CD4-positive, alpha-beta T cell treated with Interleukin-10 for 1 hour (primary cell): ENCODE measurements around the gene ABCG8.

ENCODE experiments used
- DNase-seq: peaks from one replicate; pipeline ENCODE4 v3.0.0-alpha.2; 2020

ABCG8 gene

GRCh38 chr2:43838560-43839267 is at the start of gene ABCG8, which contains the start of gene ABCG5:
TSS of gene ABCG8 (plus strand) at chr2:43838971. CDS start at chr2:43839054, 83 bp downstream.
TSS of gene ABCG5 (minus strand) at chr2:43838839. CDS start at chr2:43838679, 160 bp downstream.
- DNase-seq: no peak

GRCh38 chr2:43790147-43790546 is 48.6 kb upstream of the ABCG8 start:
- DNase-seq: no peak

- DNase-seq: no peak
Observed at GRCh38 chr2:43791035-43791765, 47.6 kb upstream of the ABCG8 start.

- DNase-seq: no peak
Observed at GRCh38 chr2:43792653-43793052, 46.1 kb upstream of the ABCG8 start.

- no peak for DNase-seq
Observed at GRCh38 chr2:43794956-43795355, 43.8 kb upstream of the ABCG8 start.

- DNase-seq: no peak
Observed at GRCh38 chr2:43796206-43796605, 42.6 kb upstream of the ABCG8 start.

- no peak for DNase-seq
Observed at GRCh38 chr2:43798300-43798699, 40.5 kb upstream of the ABCG8 start.

- DNase-seq: no peak
Observed at GRCh38 chr2:43800894-43801293, 37.9 kb upstream of the ABCG8 start.

- no peak for DNase-seq
Observed at GRCh38 chr2:43802135-43802534, 36.6 kb upstream of the ABCG8 start.

GRCh38 chr2:43803113-43803512 is 35.7 kb upstream of the ABCG8 start:
- DNase-seq: no peak

- DNase-seq: no peak
Observed at GRCh38 chr2:43806719-43807031, 32.1 kb upstream of the ABCG8 start.

GRCh38 chr2:43810452-43810851 is 28.3 kb upstream of the ABCG8 start:
- DNase-seq: no peak

GRCh38 chr2:43810888-43811287 is 27.9 kb upstream of the ABCG8 start:
- DNase-seq: no peak

- DNase-seq: no peak
Observed at GRCh38 chr2:43812006-43812405, 26.8 kb upstream of the ABCG8 start.

GRCh38 chr2:43812947-43813346 is 25.8 kb upstream of the ABCG8 start:
- DNase-seq: no peak

GRCh38 chr2:43814711-43815110 is 24.1 kb upstream of the ABCG8 start:
- no peak for DNase-seq

GRCh38 chr2:43818761-43819160 is 20.0 kb upstream of the ABCG8 start:
- DNase-seq: no peak

- no peak for DNase-seq
Observed at GRCh38 chr2:43819491-43820163, 19.1 kb upstream of the ABCG8 start.

GRCh38 chr2:43822839-43823238 is 15.9 kb upstream of the ABCG8 start:
- DNase-seq: no peak

- DNase-seq: no peak
Observed at GRCh38 chr2:43823751-43824150, 15.0 kb upstream of the ABCG8 start.

GRCh38 chr2:43824512-43824911 is 14.3 kb upstream of the ABCG8 start:
- DNase-seq: no peak

- DNase-seq: no peak
Observed at GRCh38 chr2:43824951-43825493, 13.7 kb upstream of the ABCG8 start.

GRCh38 chr2:43825841-43826240 is 12.9 kb upstream of the ABCG8 start:
- no peak for DNase-seq
